HepG2 (cell line): Measurements from ENCODE around the gene TNP2. TPM values are rescaled to one million over a fixed set of nuclear protein-coding genes. Genes with fewer than 3 reads are reported as not detected.

ENCODE experiments used
- CEBPZ ChIP-seq: IDR thresholded peaks from 2 replicates; pipeline ENCODE4 v1.6.1; 2012; ENCODE audit warnings: low read length, improper control_type of control experiment
- CTCF ChIP-seq: sonication (generic); formaldehyde crosslinking; IDR thresholded peaks from 2 replicates; pipeline ENCODE4 v1.5.0; 2020; ENCODE audit warnings: mild to moderate bottlenecking, missing genetic modification reagents, moderate library complexity
- IRX3 ChIP-seq: sonication (generic); formaldehyde crosslinking; IDR thresholded peaks from 2 replicates; pipeline ENCODE4 v1.8.1; 2023; ENCODE audit warnings: mild to moderate bottlenecking, low read depth, missing genetic modification reagents, borderline replicate concordance
- LCORL ChIP-seq, 2 experiments: fragments of 450-650 bp in 1 of 2; sonication (generic) in 1 of 2; formaldehyde crosslinking in 1 of 2; IDR thresholded peaks; 2 replicates each; pipeline versions ENCODE4 v1.5.0 to v1.6.1; 2017 to 2020; ENCODE audit warnings: antibody characterized with exemption in 1 of 2, missing genetic modification reagents in 1 of 2
- MNT ChIP-seq: fragments of 450-650 bp; IDR thresholded peaks from 2 replicates; pipeline ENCODE4 v1.6.1; 2016
- NFYB ChIP-seq: sonication (generic); formaldehyde crosslinking; IDR thresholded peaks from 2 replicates; pipeline ENCODE4 v1.4.0; 2020; ENCODE audit warnings: missing genetic modification reagents
- NRL ChIP-seq: sonication (generic); formaldehyde crosslinking; IDR thresholded peaks from 2 replicates; pipeline ENCODE4 v1.5.0; 2020; ENCODE audit warnings: missing genetic modification reagents, mild to moderate bottlenecking, moderate library complexity, borderline replicate concordance
- PREB ChIP-seq: sonication (generic); formaldehyde crosslinking; IDR thresholded peaks from 2 replicates; pipeline ENCODE4 v1.4.0; 2020; ENCODE audit warnings: missing genetic modification reagents
- RBFOX2 ChIP-seq: fragments of 200-400 bp; formaldehyde crosslinking; IDR thresholded peaks from 2 replicates; pipeline ENCODE4 v1.6.1; 2017; ENCODE audit warnings: low read depth, mild to moderate bottlenecking, low read length
- SMAD1 ChIP-seq: sonication (generic); formaldehyde crosslinking; IDR thresholded peaks from 2 replicates; pipeline ENCODE4 v1.4.0; 2020; ENCODE audit warnings: missing genetic modification reagents, low read depth, mild to moderate bottlenecking, borderline replicate concordance
- SOX13 ChIP-seq, 3 experiments: fragments of 450-650 bp in 1 of 3; sonication (generic) in 1 of 3; formaldehyde crosslinking in 1 of 3; IDR thresholded peaks in 2 of 3; conservative IDR thresholded peaks in 1 of 3; 2 replicates each; pipeline versions ENCODE4 v1.5.0 to v1.6.1; 2016 to 2020; ENCODE audit warnings: antibody characterized with exemption in 1 of 3, mild to moderate bottlenecking in 1 of 3, missing compliant biosample characterization in 1 of 3, missing genetic modification reagents in 1 of 3, moderate library complexity in 1 of 3
- SRSF1 ChIP-seq: fragments of 200-400 bp; formaldehyde crosslinking; optimal IDR thresholded peaks from 2 replicates; pipeline ENCODE3; 2017; ENCODE audit warnings: mild to moderate bottlenecking, low read depth, low read length, moderate library complexity
- SRY ChIP-seq: sonication (generic); formaldehyde crosslinking; IDR thresholded peaks from 2 replicates; pipeline ENCODE4 v1.8.0; 2022; ENCODE audit warnings: mild to moderate bottlenecking, missing genetic modification reagents
- ZBTB46 ChIP-seq: sonication (generic); formaldehyde crosslinking; IDR thresholded peaks from 2 replicates; pipeline ENCODE4 v1.4.0; 2020; ENCODE audit warnings: mild to moderate bottlenecking, missing genetic modification reagents, borderline replicate concordance
- ZFP36 ChIP-seq: fragments of 150-350 bp; IDR thresholded peaks from 2 replicates; pipeline ENCODE4 v1.6.1; 2018; ENCODE audit warnings: borderline replicate concordance, low read length, low read depth; ENCODE audit not compliant: partially characterized antibody
- ZKSCAN1 ChIP-seq: fragments of 150-350 bp; IDR thresholded peaks from 2 replicates; pipeline ENCODE4 v1.6.1; 2014; ENCODE audit warnings: low read length
- ZMYM2 ChIP-seq: sonication (generic); formaldehyde crosslinking; IDR thresholded peaks from 2 replicates; pipeline ENCODE4 v1.8.0; 2022; ENCODE audit warnings: mild to moderate bottlenecking, missing genetic modification reagents
- ZNF530 ChIP-seq: sonication (generic); formaldehyde crosslinking; IDR thresholded peaks from 2 replicates; pipeline ENCODE4 v1.5.0; 2020; ENCODE audit warnings: low read depth, mild to moderate bottlenecking, missing genetic modification reagents
- ZNF724P ChIP-seq: sonication (generic); formaldehyde crosslinking; IDR thresholded peaks from 2 replicates; pipeline ENCODE4 v1.8.0; 2022; ENCODE audit warnings: missing genetic modification reagents, borderline replicate concordance
- polyA plus RNA-seq, 8 experiments: library from polyadenylated mRNA; depleted of rRNA in 3 of 8; stranded (reverse) in 7 of 8; unstranded in 1 of 8; fragments of >200 nt; fragmentation: Illumina TruSeq in 4 of 8; extraction: Trizol in 4 of 8; gene quantifications; 2 replicates each; pipeline versions ENCODE4 v1.2.1 to v1.2.3, GENCODE V29; 2011 to 2016; ENCODE audit warnings: low read depth in 4 of 8, missing spikeins in 1 of 8, mixed read lengths in 1 of 8; ENCODE audit not compliant: insufficient read depth in 1 of 8
- total RNA-seq, 5 experiments: library from RNA; depleted of rRNA; stranded (reverse); fragments of >200 nt; fragmentation: Illumina TruSeq; extraction: Trizol; gene quantifications; 2 replicates each; pipeline ENCODE4 v1.2.3, GENCODE V29; 2016; ENCODE audit warnings: low read depth in 1 of 5

Gene TNP2
- total and polyA plus RNA-seq, 2 of the 13 experiments (the other 11 are each of a cell fraction or from before 2014, with no cell fraction given) = not detected

GRCh38 chr16:11314309-11314894, 45.3 kb upstream of the TNP2 start (continued):
- TF ChIP-seq ZBTB46 (CRISPR knock-in tag) (no peak), NRL (CRISPR knock-in tag) (0 out of 2 replicates have a peak, but pooled peaks have one; percentile 37), ZKSCAN1 (no peak), MNT (no peak), SRSF1 (no peak), SMAD1 (CRISPR knock-in tag) (no peak), CTCF (CRISPR knock-in tag) (peak; percentile 22; the same call in 1 of the 2 replicates), SRY (CRISPR knock-in tag) (0 out of 2 replicates have a peak, but pooled peaks have one; percentile 49), ZNF530 (CRISPR knock-in tag) (no peak), NFYB (CRISPR knock-in tag) (no peak), RBFOX2 (no peak), SOX13 (IDR thresholded peaks at IDR 0.05) (no peak), SOX13 (CRISPR knock-in tag; conservative IDR thresholded peaks at IDR 0.05 in 1 of 2, IDR thresholded peaks at IDR 0.05 in 1 of 2) (no peak), LCORL (IDR thresholded peaks at IDR 0.05) (no peak), LCORL (CRISPR knock-in tag; IDR thresholded peaks at IDR 0.05) (no peak), ZMYM2 (CRISPR knock-in tag) (no peak), IRX3 (CRISPR knock-in tag) (no peak), PREB (no peak), ZNF724P (0 out of 2 replicates have a peak, but pooled peaks have one; percentile 40), CEBPZ (no peak), ZFP36 (no peak)
